ENCODE data around the gene MAN1A1.

DNA sequence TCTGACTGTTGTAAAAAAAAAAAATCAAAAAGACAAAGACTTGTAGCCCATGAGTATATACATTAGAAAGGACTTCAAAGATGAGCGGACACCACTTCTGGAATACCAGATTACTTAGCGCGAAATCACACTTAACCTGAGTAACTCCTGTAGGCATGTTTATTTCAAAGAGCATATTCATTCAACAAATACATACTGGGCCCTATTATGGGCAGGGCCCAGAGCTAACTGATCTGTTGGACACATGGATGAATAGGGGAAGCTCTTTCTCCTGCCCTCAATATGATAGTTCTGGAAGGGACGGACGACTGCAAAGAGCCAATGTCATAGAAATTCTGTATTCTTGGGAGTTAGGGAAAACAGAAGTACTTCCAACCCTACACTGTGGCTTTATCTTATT, 12.3 kb downstream of the MAN1A1 start:
- TF ChIP-seq CTCF (conservative IDR thresholded peaks at IDR 0.05 in 1 of 2, IDR thresholded peaks at IDR 0.05 in 1 of 2; ENCODE audit: extremely low read depth in 1 of 2, insufficient read depth in 1 of 2, low read depth in 1 of 2, low read length in 2 of 2) (no peak), EZH2 (IDR thresholded peaks at IDR 0.05; ENCODE audit: borderline replicate concordance, low read length) (no peak)

All from mammary epithelial cell (primary cell).